Effector memory CD4-positive, alpha-beta T cell (primary cell): ENCODE measurements around the gene C11orf52.
"Not testable (repeated sequence)": the region's sequence is repeated elsewhere in the genome, so short reads cannot be mapped to it uniquely, and the experiment has no call there.

Source experiments
- DNase-seq, 3 donors: peaks; one replicate each; pipeline ENCODE4 v3.0.0-alpha.2; 2020
- H3K27ac ChIP-seq: 2 replicates; pipeline ENCODE4 v1.7.0; 2013; ENCODE audit warnings: mild to moderate bottlenecking, low read length, moderate library complexity; ENCODE audit not compliant: insufficient read depth, poor library complexity, severe bottlenecking
- H3K27me3 ChIP-seq: replicated peaks from 2 replicates; pipeline ENCODE4 v1.7.0; 2013; ENCODE audit warnings: mild to moderate bottlenecking, low read length; ENCODE audit not compliant: insufficient read depth, control insufficient read depth, poor library complexity, severe bottlenecking
- H3K36me3 ChIP-seq: 2 replicates; pipeline ENCODE4 v1.7.0; 2013; ENCODE audit warnings: mild to moderate bottlenecking, low read length, moderate library complexity; ENCODE audit not compliant: control insufficient read depth, insufficient read depth
- H3K4me1 ChIP-seq: 2 replicates; pipeline ENCODE4 v1.7.0; 2013; ENCODE audit warnings: low read length, mild to moderate bottlenecking; ENCODE audit not compliant: control insufficient read depth, insufficient read depth, poor library complexity, severe bottlenecking
- H3K4me3 ChIP-seq: 2 replicates; pipeline ENCODE4 v1.7.0; 2013; ENCODE audit warnings: low read length, low read depth, mild to moderate bottlenecking; ENCODE audit not compliant: insufficient read depth, poor library complexity, severe bottlenecking
- H3K9me3 ChIP-seq: 2 replicates; pipeline ENCODE4 v1.7.0; 2013; ENCODE audit warnings: mild to moderate bottlenecking, low read length, moderate library complexity; ENCODE audit not compliant: control insufficient read depth

The C11orf52 gene

GRCh38 chr11:111885053-111885452 is 33.7 kb upstream of the C11orf52 start:
- not testable (repeated sequence) for H3K27ac ChIP-seq, H3K36me3 ChIP-seq, DNase-seq

GRCh38 chr11:111886032-111886431 is 32.7 kb upstream of the C11orf52 start:
- H3K4me3 ChIP-seq, result no peak overlapping the region
- H3K27me3 ChIP-seq, result no peaks in the 10 kb centered on the region
- no peak overlapping the region for H3K27ac ChIP-seq
- no peaks in the 10 kb centered on the region for H3K36me3 ChIP-seq
- H3K4me1 ChIP-seq, result no peaks in the 10 kb centered on the region
- no peaks in the 10 kb centered on the region for H3K9me3 ChIP-seq
- no peak for DNase-seq

More at GRCh38 chr11:111885053-111885452, 33.7 kb upstream of the C11orf52 start:
- not testable (repeated sequence) for H3K4me3 ChIP-seq, H3K27me3 ChIP-seq, H3K9me3 ChIP-seq, H3K4me1 ChIP-seq

- Histone ChIP-seq H3K27me3 (no peaks in the 10 kb centered on the region), H3K27ac (no peak overlapping the region), H3K36me3 (no peaks in the 10 kb centered on the region), H3K4me3 (no peak overlapping the region), H3K9me3 (no peaks in the 10 kb centered on the region), H3K4me1 (no peaks in the 10 kb centered on the region)
- no peak for DNase-seq
Observed at GRCh38 chr11:111886844-111887243, 31.9 kb upstream of the C11orf52 start.

- no peaks in the 10 kb centered on the region for H3K9me3 ChIP-seq
- no peaks in the 10 kb centered on the region for H3K4me1 ChIP-seq
- H3K27ac ChIP-seq, result no peak overlapping the region
- no peaks in the 10 kb centered on the region for H3K27me3 ChIP-seq
- H3K36me3 ChIP-seq, result no peaks in the 10 kb centered on the region
- DNase-seq, result no peak
- no peak overlapping the region for H3K4me3 ChIP-seq
Observed at GRCh38 chr11:111905411-111905810, 13.3 kb upstream of the C11orf52 start.

- no peaks in the 10 kb centered on the region for H3K36me3 ChIP-seq
- H3K27me3 ChIP-seq, result peaks cover 3% of the 10 kb centered on the region
- H3K27ac ChIP-seq, result no peak overlapping the region
- H3K9me3 ChIP-seq, result no peaks in the 10 kb centered on the region
- no peaks in the 10 kb centered on the region for H3K4me1 ChIP-seq
- H3K4me3 ChIP-seq, result no peak overlapping the region
- no peak for DNase-seq
Observed at GRCh38 chr11:111906680-111907079, 12.0 kb upstream of the C11orf52 start.

- H3K4me3 ChIP-seq, result no peak overlapping the region
- H3K27me3 ChIP-seq, result peaks cover 10% of the 10 kb centered on the region
- no peak for DNase-seq
- H3K36me3 ChIP-seq, result no peaks in the 10 kb centered on the region
- H3K9me3 ChIP-seq, result no peaks in the 10 kb centered on the region
- no peaks in the 10 kb centered on the region for H3K4me1 ChIP-seq
- no peak overlapping the region for H3K27ac ChIP-seq
Observed at GRCh38 chr11:111908639-111909305, 9.9 kb upstream of the C11orf52 start.

- Histone ChIP-seq H3K27ac (no peak overlapping the region), H3K4me3 (no peak overlapping the region)
Observed at GRCh38 chr11:111909378-111909777, 9.3 kb upstream of the C11orf52 start.

GRCh38 chr11:111910676-111911562 is 7.8 kb upstream of the C11orf52 start:
- no peak for DNase-seq
- H3K4me1 ChIP-seq, result no peaks in the 10 kb centered on the region
- H3K36me3 ChIP-seq, result no peaks in the 10 kb centered on the region
- H3K9me3 ChIP-seq, result no peaks in the 10 kb centered on the region
- peaks cover 17% of the 10 kb centered on the region for H3K27me3 ChIP-seq
- H3K4me3 ChIP-seq, result no peak overlapping the region
- H3K27ac ChIP-seq, result no peak overlapping the region

More at GRCh38 chr11:111909378-111909777, 9.3 kb upstream of the C11orf52 start:
- no peaks in the 10 kb centered on the region for H3K9me3 ChIP-seq
- no peaks in the 10 kb centered on the region for H3K4me1 ChIP-seq
- H3K36me3 ChIP-seq, result no peaks in the 10 kb centered on the region
- no peak for DNase-seq
- peaks cover 12% of the 10 kb centered on the region for H3K27me3 ChIP-seq

GRCh38 chr11:111911563-111912401 is 6.9 kb upstream of the C11orf52 start, which contains the start of gene CRYAB:
TSS of gene CRYAB (minus strand) at chr11:111911770. CDS start at chr11:111911724, 46 bp downstream.
- Histone ChIP-seq H3K4me1 (no peaks in the 10 kb centered on the region), H3K27me3 (peaks cover 17% of the 10 kb centered on the region), H3K4me3 (no peak within 1 kb of the TSS), H3K36me3 (no peaks in the 10 kb centered on the region), H3K27ac (no peak within 1 kb of the TSS), H3K9me3 (no peaks in the 10 kb centered on the region)
- DNase-seq, result no peak
